GM12873 (cell line): Measurements from ENCODE around the gene DLX5.

Source experiments
- TF ChIP-seq, protein P1 (sequence below): IDR thresholded peaks from 2 replicates; pipeline ENCODE4 v1.5.1; 2012; ENCODE audit warnings: low read depth, mild to moderate bottlenecking, moderate library complexity, low read length, control low read depth; ENCODE audit not compliant: insufficient read depth; ENCODE audit errors: missing control alignments

The DLX5 gene

GRCh38 chr7:97006055-97006815 is 18.4 kb downstream of the DLX5 start:
- TF ChIP-seq, protein P1, sequence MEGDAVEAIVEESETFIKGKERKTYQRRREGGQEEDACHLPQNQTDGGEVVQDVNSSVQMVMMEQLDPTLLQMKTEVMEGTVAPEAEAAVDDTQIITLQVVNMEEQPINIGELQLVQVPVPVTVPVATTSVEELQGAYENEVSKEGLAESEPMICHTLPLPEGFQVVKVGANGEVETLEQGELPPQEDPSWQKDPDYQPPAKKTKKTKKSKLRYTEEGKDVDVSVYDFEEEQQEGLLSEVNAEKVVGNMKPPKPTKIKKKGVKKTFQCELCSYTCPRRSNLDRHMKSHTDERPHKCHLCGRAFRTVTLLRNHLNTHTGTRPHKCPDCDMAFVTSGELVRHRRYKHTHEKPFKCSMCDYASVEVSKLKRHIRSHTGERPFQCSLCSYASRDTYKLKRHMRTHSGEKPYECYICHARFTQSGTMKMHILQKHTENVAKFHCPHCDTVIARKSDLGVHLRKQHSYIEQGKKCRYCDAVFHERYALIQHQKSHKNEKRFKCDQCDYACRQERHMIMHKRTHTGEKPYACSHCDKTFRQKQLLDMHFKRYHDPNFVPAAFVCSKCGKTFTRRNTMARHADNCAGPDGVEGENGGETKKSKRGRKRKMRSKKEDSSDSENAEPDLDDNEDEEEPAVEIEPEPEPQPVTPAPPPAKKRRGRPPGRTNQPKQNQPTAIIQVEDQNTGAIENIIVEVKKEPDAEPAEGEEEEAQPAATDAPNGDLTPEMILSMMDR: no peak

DNA sequence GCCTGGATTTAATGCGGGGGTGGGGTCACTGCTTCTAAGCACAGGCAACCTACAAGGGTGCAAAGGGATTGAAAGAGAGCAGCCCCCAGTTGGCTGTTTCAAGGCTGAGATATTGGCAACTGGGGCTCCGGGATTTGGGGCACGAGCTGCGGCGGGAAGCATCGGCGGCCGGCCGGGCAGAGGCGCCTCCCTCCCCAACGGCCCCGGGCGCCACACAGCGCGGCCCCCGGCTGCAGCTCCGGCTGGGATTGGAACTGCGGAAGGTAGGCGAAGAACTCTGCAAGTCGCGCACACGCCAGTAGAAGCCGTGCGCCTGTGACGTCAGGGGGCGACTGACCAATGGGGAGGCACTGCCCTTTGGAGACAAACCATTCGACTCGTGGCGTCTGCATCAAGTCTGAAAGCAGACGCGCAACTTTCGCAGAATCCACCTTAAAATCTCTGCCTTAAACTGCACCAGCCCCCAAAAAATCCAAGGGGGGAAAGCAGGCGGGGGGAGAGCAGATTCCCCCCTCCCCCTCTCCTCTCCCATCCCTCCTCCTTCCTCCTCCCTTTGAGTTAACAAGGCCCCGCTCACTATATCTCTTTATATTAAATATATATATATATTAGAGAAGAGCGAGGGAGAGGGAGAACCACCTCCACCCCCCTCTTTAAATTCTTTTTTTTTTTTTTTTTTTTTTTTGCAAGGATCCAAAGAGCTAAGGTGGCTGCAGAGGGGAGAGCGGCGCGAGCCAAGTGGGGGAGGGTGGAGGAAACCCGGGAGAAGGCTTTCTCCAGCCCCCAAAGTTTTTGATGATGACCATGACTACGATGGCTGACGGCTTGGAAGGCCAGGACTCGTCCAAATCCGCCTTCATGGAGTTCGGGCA is 19.2 kb downstream of the DLX5 start, which contains the start of gene DLX6:
DLX6 (plus strand) TSS at position 371 of the 872 bp plus-strand sequence; CDS start at position 796, 425 bp downstream.
- TF ChIP-seq, protein P1: no peak

GRCh38 chr7:97004247-97005182 is 20.1 kb downstream of the DLX5 start:
- TF ChIP-seq, protein P1: no peak

DNA sequence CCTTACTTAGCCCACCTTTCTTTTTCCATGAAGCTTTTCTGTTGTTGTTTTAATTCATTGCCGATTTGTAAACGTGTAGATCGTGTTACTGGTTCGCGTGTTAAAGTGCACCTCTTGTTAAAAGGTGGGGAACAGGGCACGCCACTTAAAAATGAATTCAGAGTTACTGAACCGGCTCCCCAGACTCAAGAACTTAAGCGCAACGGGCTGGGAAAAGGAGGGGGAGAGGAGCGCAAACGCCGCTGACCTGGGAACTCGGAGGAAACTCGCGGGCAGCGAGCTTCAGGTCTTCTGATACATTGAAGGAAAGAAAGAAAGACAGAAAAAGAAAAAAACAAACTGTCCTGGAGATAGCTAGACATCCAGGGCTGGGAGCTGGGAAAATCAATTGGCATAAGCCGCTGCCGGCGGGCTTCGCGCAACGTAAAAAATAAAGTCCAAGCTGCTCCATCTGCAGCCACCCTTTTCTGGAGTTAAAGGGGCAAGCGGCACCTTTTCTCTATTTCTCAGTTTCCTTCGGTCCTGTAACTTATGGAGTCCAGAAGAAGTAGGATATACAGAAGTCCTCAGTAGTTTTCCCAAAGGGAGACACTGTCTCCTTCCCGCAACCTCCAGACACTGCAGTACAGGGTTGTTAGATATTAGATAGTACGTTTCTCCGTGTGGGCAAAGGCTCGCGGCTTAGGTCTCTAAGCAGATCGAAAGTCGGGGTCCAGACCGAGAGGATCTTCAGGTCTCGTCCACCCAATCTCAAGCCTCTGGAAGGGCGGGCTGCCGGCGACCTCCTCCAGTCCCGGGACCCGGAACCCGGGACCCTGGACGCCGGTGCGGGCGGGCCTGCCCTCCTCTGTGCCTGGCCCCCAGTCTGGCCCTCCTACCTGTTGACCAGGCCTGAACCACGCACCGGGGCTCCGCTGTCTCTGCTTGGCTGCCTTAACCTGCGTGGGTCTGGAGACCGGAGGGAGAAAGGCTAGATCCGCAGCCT is 21.1 kb downstream of the DLX5 start:
- TF ChIP-seq, protein P1: no peak

DNA sequence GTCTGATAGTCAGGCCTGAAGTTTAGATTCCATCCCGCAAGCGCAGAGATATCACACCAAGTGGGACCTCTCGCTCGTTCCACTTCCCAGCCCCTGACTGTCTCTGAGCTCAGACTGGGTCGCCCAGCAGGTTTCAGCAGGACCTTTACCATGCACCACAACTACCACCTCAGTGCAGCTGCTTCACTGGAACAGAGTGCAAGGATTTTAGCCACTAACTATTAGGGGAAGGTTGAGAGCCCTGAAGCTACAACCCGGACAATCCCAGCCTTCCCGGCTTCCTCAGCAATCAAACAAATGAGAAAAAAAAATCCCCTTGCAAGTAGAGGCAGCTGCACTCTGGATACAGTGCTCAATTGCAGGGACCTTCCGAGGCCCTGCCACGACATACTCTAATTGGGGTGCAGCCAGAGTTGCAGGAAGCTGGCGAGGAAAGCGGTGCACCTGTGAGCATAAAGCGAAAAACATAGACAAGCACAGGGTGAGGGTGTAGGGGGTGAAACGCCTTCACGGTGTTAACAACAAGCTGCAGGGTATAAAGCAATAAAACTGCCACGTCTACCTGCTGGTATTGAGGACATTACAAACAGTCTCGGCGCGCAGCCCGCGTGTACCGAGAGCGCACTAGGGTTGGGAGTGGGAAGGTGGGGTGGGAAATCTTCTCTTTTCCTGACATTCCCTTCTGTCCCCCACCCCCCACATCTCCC is 21.9 kb downstream of the DLX5 start:
- TF ChIP-seq, protein P1: no peak
